Spleen (tissue), 11 donors: ENCODE results near the gene TCEA2. TPM values are rescaled to one million over a fixed set of nuclear protein-coding genes. Genes with fewer than 3 reads are reported as not detected.
A peak's percentile ranks its signal among the peaks of the same experiment; 100 is the strongest.

Experiments used
- DNase-seq: peaks from one replicate; pipeline ENCODE4 v3.0.0-alpha.2; 2020
- H3K27ac ChIP-seq, 8 donors: fragments of 200-600 bp; sonication (generic) in 7 of 8; 1 replicate in 4 of 8; 2 replicates in 4 of 8; pipeline versions ENCODE4 v1.5.0 to v1.8.0; 2016 to 2021; ENCODE audit warnings: inconsistent platforms in 4 of 8, mild to moderate bottlenecking in 4 of 8, moderate library complexity in 1 of 8
- H3K27me3 ChIP-seq, 7 donors: fragments of 200-600 bp; sonication (generic) in 6 of 7; replicated peaks in 1 of 7; 1 replicate in 4 of 7; 2 replicates in 3 of 7; pipeline versions ENCODE4 v1.5.0 to v1.8.0; 2016 to 2021; ENCODE audit warnings: inconsistent platforms in 3 of 7, mild to moderate bottlenecking in 1 of 7
- H3K36me3 ChIP-seq, 6 donors: fragments of 200-600 bp; sonication (generic) in 5 of 6; 1 replicate in 4 of 6; 2 replicates in 2 of 6; pipeline versions ENCODE4 v1.5.0 to v1.8.0; 2016 to 2021; ENCODE audit warnings: inconsistent platforms in 2 of 6
- H3K4me1 ChIP-seq, 6 donors: fragments of 200-600 bp; sonication (generic) in 5 of 6; 1 replicate in 3 of 6; 2 replicates in 3 of 6; pipeline versions ENCODE4 v1.5.0 to v1.8.0; 2016 to 2021; ENCODE audit warnings: inconsistent platforms in 3 of 6
- H3K4me3 ChIP-seq, 8 donors: fragments of 200-600 bp; sonication (generic) in 7 of 8; 1 replicate in 4 of 8; 2 replicates in 4 of 8; pipeline versions ENCODE4 v1.5.0 to v1.8.0; 2016 to 2021; ENCODE audit warnings: inconsistent platforms in 4 of 8, mild to moderate bottlenecking in 4 of 8, moderate library complexity in 2 of 8
- H3K9me3 ChIP-seq, 8 donors: fragments of 200-600 bp; sonication (generic) in 7 of 8; 1 replicate in 4 of 8; 2 replicates in 4 of 8; pipeline versions ENCODE4 v1.5.0 to v1.8.0; 2016 to 2021; ENCODE audit warnings: inconsistent platforms in 4 of 8
- CTCF ChIP-seq, 11 experiments: fragments of 200-600 bp in 7 of 11; fragments of 450-650 bp in 4 of 11; sonication (generic) in 4 of 11; IDR thresholded peaks in 8 of 11; conservative IDR thresholded peaks in 3 of 11; 1 replicate in 7 of 11; 2 replicates in 4 of 11; pipeline versions ENCODE4 v1.4.0 to v1.8.0; 2016 to 2021; ENCODE audit warnings: antibody characterized with exemption in 11 of 11, inconsistent platforms in 4 of 11, mild to moderate bottlenecking in 1 of 11
- POLR2A ChIP-seq, 3 donors: fragments of 450-650 bp; IDR thresholded peaks; one replicate each; pipeline ENCODE4 v1.5.1; 2017; ENCODE audit warnings: antibody characterized with exemption in 3 of 3, mild to moderate bottlenecking in 1 of 3
- POLR2AphosphoS5 ChIP-seq, 3 donors: sonication (generic); formaldehyde crosslinking; IDR thresholded peaks; one replicate each; pipeline ENCODE4 v1.5.1; 2017; ENCODE audit warnings: antibody characterized with exemption in 3 of 3
- WGBS, 5 donors: extraction: QIAGEN DNeasy Blood & Tissue Kit in 3 of 5; methylation state at CpG; one replicate each; pipeline versions ENCODE4 v1.1.5 to v1.1.7; 2013 to 2018; 5-methylcytosine and 5-hydroxymethylcytosine counted together
- intact Hi-C: fragments of 100-400 bp; cut with DNase I; formaldehyde crosslinking; loops from one replicate; pipeline ENCODE4 v1.15.0; 2023; ENCODE audit warnings: low total_unique reads
- polyA plus RNA-seq, 3 donors: library from polyadenylated mRNA; stranded (reverse); fragments of 200-250 nt; gene quantifications; one replicate each; pipeline ENCODE4 v1.2.1, GENCODE V29; 2013
- total RNA-seq, 7 donors: library from RNA; depleted of rRNA in 3 of 7; stranded (reverse); fragments of >200 nt in 3 of 7; fragmentation: NEBNext Ultra II Directional in 4 of 7; extraction: Animal tissue kit (Norgen Biotek cat#: 25700) in 4 of 7; gene quantifications; one replicate each; pipeline versions ENCODE4 v1.1.0 to v1.2.1, GENCODE V29; 2016 to 2021
- donor health status: healthy with polysubstance abuse.
- donor health status: DM: no; HTN: no; CAD: no; lungs with moderate emphysema.
- donor health status: DM: no; HTN: no; CAD: no.
- donor health status: Bipolar disorder and iron deficiency.
- donor health status: healthy.
- donor health status: DM: no; HTN: no; CAD: no.
- donor health status: DM: yes; HTN: yes; CAD: no.

The TCEA2 gene
- total and polyA plus RNA-seq, 10 donors, result 18.6 to 60.8 (median 43.2) TPM

- intact Hi-C loops, result no loop called here
- H3K4me3 ChIP-seq, result peak overlapping the region; percentile 62 to 96 (median 81)
- no peaks in the 10 kb centered on the region for H3K27me3 ChIP-seq
- no peaks in the 10 kb centered on the region for H3K9me3 ChIP-seq
- peak overlapping the region; percentile 30 to 97 (median 89) for H3K27ac ChIP-seq
- peaks cover 0 to 63% (median 48%) of the 10 kb centered on the region in 6 donors for H3K36me3 ChIP-seq
- peak; percentile 87 for DNase-seq
- peaks cover 18 to 94% (median 72%) of the 10 kb centered on the region in 6 donors for H3K4me1 ChIP-seq
- TF ChIP-seq CTCF (IDR thresholded peaks at IDR 0.05 in 8 of 11, conservative IDR thresholded peaks at IDR 0.05 in 3 of 11), result no peak
- TF ChIP-seq POLR2A (IDR thresholded peaks at IDR 0.05), result no peak
- peak in 2 of 3 donors; percentile 45 to 61 for TF ChIP-seq POLR2AphosphoS5 (IDR thresholded peaks at IDR 0.05)
- 72 to 84% (median 80%) methylated on average over 17 to 22 of the region's 22 CpGs for WGBS, 5 donors
Observed at GRCh38 chr20:64076061-64076997, 13.3 kb downstream of the TCEA2 start.

- peak; percentile 95 for DNase-seq
- peak overlapping the region; percentile 62 to 96 (median 81) for H3K4me3 ChIP-seq
Observed at GRCh38 chr20:64077094-64077493, 14.1 kb downstream of the TCEA2 start.

GRCh38 chr20:64077541-64077875 is 14.5 kb downstream of the TCEA2 start:
- Histone ChIP-seq H3K9me3 (no peaks in the 10 kb centered on the region), H3K27ac (peak overlapping the region; percentile 30 to 97 (median 89)), H3K36me3 (peaks cover 0 to 51% (median 39%) of the 10 kb centered on the region in 6 donors), H3K27me3 (no peaks in the 10 kb centered on the region), H3K4me1 (peaks cover 18 to 94% (median 75%) of the 10 kb centered on the region in 6 donors), H3K4me3 (peak overlapping the region; percentile 62 to 96 (median 81))
- intact Hi-C loops, result no loop called here
- 23 to 43% (median 28%) methylated on average over 3 to 7 of the region's 7 CpGs for WGBS, 5 donors
- TF ChIP-seq CTCF (IDR thresholded peaks at IDR 0.05 in 8 of 11, conservative IDR thresholded peaks at IDR 0.05 in 3 of 11) (no peak), POLR2AphosphoS5 (IDR thresholded peaks at IDR 0.05) (no peak), POLR2A (IDR thresholded peaks at IDR 0.05) (no peak)
- no peak for DNase-seq

More at GRCh38 chr20:64077094-64077493, 14.1 kb downstream of the TCEA2 start:
- peaks cover 0 to 55% (median 43%) of the 10 kb centered on the region in 6 donors for H3K36me3 ChIP-seq
- no peaks in the 10 kb centered on the region for H3K9me3 ChIP-seq
- peak overlapping the region; percentile 30 to 97 (median 89) for H3K27ac ChIP-seq
- H3K27me3 ChIP-seq, result no peaks in the 10 kb centered on the region
- intact Hi-C loops, result no loop called here
- WGBS, 5 donors, result 31 to 53% (median 39%) methylated on average over 4 to 8 of the region's 8 CpGs
- peaks cover 18 to 94% (median 73%) of the 10 kb centered on the region in 6 donors for H3K4me1 ChIP-seq
- TF ChIP-seq POLR2A (IDR thresholded peaks at IDR 0.05), result no peak
- no peak for TF ChIP-seq CTCF (IDR thresholded peaks at IDR 0.05 in 8 of 11, conservative IDR thresholded peaks at IDR 0.05 in 3 of 11)
- TF ChIP-seq POLR2AphosphoS5 (IDR thresholded peaks at IDR 0.05), result peak; percentile 67 to 79 (median 75)
